ENCODE data around the gene C11orf91. TPM values are rescaled to one million over a fixed set of nuclear protein-coding genes. Genes with fewer than 3 reads are reported as not detected.
"Not testable (repeated sequence)": the region's sequence is repeated elsewhere in the genome, so short reads cannot be mapped to it uniquely, and the experiment has no call there.

C11orf91 gene
- total and polyA plus RNA-seq, 8 donors = 2.2 TPM; not detected in 7

DNA sequence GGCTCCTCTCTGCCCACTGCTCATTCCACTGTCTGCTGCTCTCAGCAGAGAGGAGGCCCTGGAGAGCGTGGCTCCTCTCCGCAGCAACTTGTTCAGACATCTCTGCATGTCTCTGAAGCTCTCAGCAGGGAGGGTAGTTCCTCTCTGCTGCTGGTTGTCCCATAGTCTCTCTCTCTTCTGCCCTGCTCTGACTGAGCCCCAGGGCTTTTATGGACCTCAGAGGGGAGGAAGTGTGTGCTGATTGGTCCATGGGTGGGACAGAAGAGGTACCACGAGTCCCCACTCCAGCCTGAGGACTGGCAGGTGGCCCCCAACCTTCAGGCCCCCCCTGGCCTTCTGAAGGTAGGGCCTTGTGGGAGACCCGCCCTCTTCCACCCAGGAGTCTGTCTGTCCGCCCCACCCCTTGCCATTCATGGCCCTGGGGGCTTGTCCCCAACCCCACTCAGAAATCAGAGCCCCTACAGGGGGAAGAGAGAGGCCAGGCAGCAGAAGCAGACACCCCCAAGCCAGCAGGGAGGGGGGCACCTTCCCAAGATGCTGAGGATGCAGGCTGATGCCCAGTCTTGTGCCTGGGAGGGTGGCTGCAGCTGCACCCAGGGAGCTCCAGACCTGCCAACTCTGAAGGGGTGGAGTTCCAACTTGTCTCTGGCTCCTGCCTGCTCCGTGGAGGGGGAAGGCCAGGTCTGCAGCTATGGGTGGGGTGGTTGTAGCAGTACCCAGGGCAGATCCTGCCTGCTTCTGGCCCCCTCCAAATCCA lies 35.1 kb downstream of the C11orf91 start:
- Histone ChIP-seq H3K4me1 (no peaks in the 10 kb centered on the region), H3K9me3 (no peaks in the 10 kb centered on the region), H3K36me3 (no peaks in the 10 kb centered on the region), H3K27me3 (no peaks in the 10 kb centered on the region), H3K27ac (no peak overlapping the region), H3K4me3 (no peak overlapping the region)
- TF ChIP-seq, protein P1, sequence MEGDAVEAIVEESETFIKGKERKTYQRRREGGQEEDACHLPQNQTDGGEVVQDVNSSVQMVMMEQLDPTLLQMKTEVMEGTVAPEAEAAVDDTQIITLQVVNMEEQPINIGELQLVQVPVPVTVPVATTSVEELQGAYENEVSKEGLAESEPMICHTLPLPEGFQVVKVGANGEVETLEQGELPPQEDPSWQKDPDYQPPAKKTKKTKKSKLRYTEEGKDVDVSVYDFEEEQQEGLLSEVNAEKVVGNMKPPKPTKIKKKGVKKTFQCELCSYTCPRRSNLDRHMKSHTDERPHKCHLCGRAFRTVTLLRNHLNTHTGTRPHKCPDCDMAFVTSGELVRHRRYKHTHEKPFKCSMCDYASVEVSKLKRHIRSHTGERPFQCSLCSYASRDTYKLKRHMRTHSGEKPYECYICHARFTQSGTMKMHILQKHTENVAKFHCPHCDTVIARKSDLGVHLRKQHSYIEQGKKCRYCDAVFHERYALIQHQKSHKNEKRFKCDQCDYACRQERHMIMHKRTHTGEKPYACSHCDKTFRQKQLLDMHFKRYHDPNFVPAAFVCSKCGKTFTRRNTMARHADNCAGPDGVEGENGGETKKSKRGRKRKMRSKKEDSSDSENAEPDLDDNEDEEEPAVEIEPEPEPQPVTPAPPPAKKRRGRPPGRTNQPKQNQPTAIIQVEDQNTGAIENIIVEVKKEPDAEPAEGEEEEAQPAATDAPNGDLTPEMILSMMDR (IDR thresholded peaks at IDR 0.05) = no peak
- DNase-seq (no peak), ATAC-seq (no peak)
- intact Hi-C loops (cut with DNase I) = no loop called here

GRCh38 chr11:33664827-33665226 lies 35.8 kb downstream of the C11orf91 start:
- no peaks in the 10 kb centered on the region for H3K36me3 ChIP-seq
- no peaks in the 10 kb centered on the region for H3K27me3 ChIP-seq
- no peak overlapping the region for H3K27ac ChIP-seq
- H3K4me1 ChIP-seq = no peaks in the 10 kb centered on the region
- TF ChIP-seq, protein P1 (IDR thresholded peaks at IDR 0.05) = no peak
- intact Hi-C loops (cut with DNase I) = no loop called here
- DNase-seq = no peak
- no peaks in the 10 kb centered on the region for H3K9me3 ChIP-seq
- no peak overlapping the region for H3K4me3 ChIP-seq
- no peak for ATAC-seq

- H3K9me3 ChIP-seq = no peaks in the 10 kb centered on the region
- intact Hi-C loops (cut with DNase I) = no loop called here
These were observed 36.5 kb downstream of the C11orf91 start for GRCh38 chr11:33664166-33664565.

DNA sequence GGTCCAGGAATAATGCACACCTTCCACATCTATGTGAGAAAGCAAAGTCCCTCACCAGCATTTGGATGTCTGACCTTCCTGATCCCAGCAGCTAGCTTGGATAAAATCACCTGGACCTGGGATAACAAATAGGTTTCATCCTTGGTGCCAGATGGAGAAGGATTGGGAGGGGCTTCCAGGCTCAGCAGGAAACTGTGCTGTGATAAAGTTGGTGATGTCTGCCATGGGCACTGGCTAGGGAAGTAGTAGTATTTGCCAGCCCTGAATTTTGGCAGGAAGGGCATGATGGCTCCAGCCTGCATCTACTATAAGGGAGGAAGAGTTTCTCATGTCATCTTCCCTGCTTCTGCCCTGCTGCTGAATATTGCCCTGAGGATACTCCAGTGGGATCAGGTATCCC lies 37.5 kb downstream of the C11orf91 start:
- no peak for ATAC-seq
- intact Hi-C loops (cut with DNase I) = no loop called here
- Histone ChIP-seq H3K9me3 (no peaks in the 10 kb centered on the region), H3K27me3 (no peaks in the 10 kb centered on the region), H3K4me3 (no peak overlapping the region), H3K27ac (no peak overlapping the region), H3K4me1 (no peaks in the 10 kb centered on the region), H3K36me3 (no peaks in the 10 kb centered on the region)
- no peak for DNase-seq
- TF ChIP-seq, protein P1 (IDR thresholded peaks at IDR 0.05) = no peak

More at GRCh38 chr11:33664166-33664565, 36.5 kb downstream of the C11orf91 start:
- DNase-seq (no peak), ATAC-seq (no peak)
- H3K36me3 ChIP-seq = no peaks in the 10 kb centered on the region
- H3K27ac ChIP-seq = no peak overlapping the region
- no peak overlapping the region for H3K4me3 ChIP-seq
- H3K4me1 ChIP-seq = no peaks in the 10 kb centered on the region
- TF ChIP-seq, protein P1 (IDR thresholded peaks at IDR 0.05) = no peak
- no peaks in the 10 kb centered on the region for H3K27me3 ChIP-seq

DNA sequence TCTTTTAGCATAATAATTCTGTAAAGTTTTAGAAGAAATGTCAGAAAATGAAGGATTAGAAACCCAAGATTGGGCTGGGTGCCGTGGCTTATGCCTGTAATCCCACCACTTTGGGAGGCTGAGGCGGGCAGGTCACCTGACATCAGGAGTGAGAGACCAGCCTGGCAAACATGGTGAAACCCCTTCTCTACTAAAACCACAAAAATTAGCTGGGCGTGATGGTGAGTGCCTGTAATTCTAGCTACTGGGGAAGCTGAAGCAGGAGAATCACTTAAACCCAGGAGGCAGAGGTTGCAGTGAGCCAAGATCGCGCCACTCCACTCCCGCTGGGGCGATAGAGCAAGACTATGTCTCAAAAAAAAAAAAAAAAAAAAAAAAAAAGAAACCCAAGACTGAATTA lies 39.1 kb downstream of the C11orf91 start:
- DNase-seq; H3K27ac ChIP-seq; ATAC-seq; H3K4me1 ChIP-seq; H3K36me3 ChIP-seq; H3K9me3 ChIP-seq; H3K27me3 ChIP-seq; intact Hi-C loops (cut with DNase I); H3K4me3 ChIP-seq: not testable (repeated sequence)

GRCh38 chr11:33660962-33661361 lies 39.7 kb downstream of the C11orf91 start:
- Histone ChIP-seq H3K4me1 (no peaks in the 10 kb centered on the region), H3K36me3 (no peaks in the 10 kb centered on the region), H3K27me3 (no peaks in the 10 kb centered on the region), H3K9me3 (no peaks in the 10 kb centered on the region), H3K4me3 (no peak overlapping the region), H3K27ac (no peak overlapping the region)
- TF ChIP-seq, protein P1 (IDR thresholded peaks at IDR 0.05) = no peak
- intact Hi-C loops (cut with DNase I) = no loop called here
- ATAC-seq (no peak), DNase-seq (no peak)
